IMR-90 (cell line): ENCODE results near the gene ZNF19. TPM values are rescaled to one million over a fixed set of nuclear protein-coding genes. Genes with fewer than 3 reads are reported as not detected.

Experiments used
- ATAC-seq: fragments of 200-7000 bp; cut with Tn5 transposase; 2 replicates; pipeline ENCODE4 v1.9.1; 2020; ENCODE audit warnings: low read depth, mild to moderate bottlenecking, moderate library complexity
- BruUV-seq: library from RNA; stranded (reverse); fragments of 400-500 nt; replicated peaks from 2 replicates; lab custom pipeline; 2021; lab: Mats Ljungman, UMichigan
- CTCF ChIA-PET: fragments of 300-600 bp; formaldehyde crosslinking; extraction: SDS; loops from one replicate; lab custom pipeline; 2021; ENCODE audit warnings: antibody characterized with exemption; lab: Yijun Ruan, JAX
- POLR2A ChIA-PET: fragments of 300-600 bp; sonication (Branson Sonifier 250); formaldehyde crosslinking; loops from one replicate; lab custom pipeline; 2022; ENCODE audit warnings: antibody characterized with exemption; ENCODE audit not compliant: unreplicated experiment; lab: Charles Lee
- DNase-seq: peaks from one replicate; pipeline ENCODE4 v3.0.0; 2013
- H2AFZ ChIP-seq: replicated peaks from 2 replicates; pipeline ENCODE3; 2013; ENCODE audit warnings: low read length, mild to moderate bottlenecking; ENCODE audit not compliant: poor library complexity
- H2AK5ac ChIP-seq: 2 replicates; pipeline ENCODE4 v1.6.1; 2013; ENCODE audit warnings: low read depth, low read length, inconsistent platforms
- H2AK9ac ChIP-seq: replicated peaks from 2 replicates; pipeline ENCODE3; 2013; ENCODE audit warnings: mild to moderate bottlenecking, low read depth, low read length, moderate library complexity; ENCODE audit not compliant: poor library complexity
- H2BK120ac ChIP-seq: 2 replicates; pipeline ENCODE4 v1.6.1; 2013; ENCODE audit warnings: low read depth, low read length, inconsistent platforms
- H2BK15ac ChIP-seq: 3 replicates; pipeline ENCODE4 v1.6.1; 2013; ENCODE audit warnings: low read depth, low read length, inconsistent platforms
- H2BK20ac ChIP-seq: 2 replicates; pipeline ENCODE4 v1.6.1; 2013; ENCODE audit warnings: low read depth, mild to moderate bottlenecking, inconsistent platforms, low read length, moderate library complexity
- H2BK5ac ChIP-seq: 2 replicates; pipeline ENCODE4 v1.6.1; 2013; ENCODE audit warnings: mild to moderate bottlenecking, low read depth, low read length, inconsistent platforms; ENCODE audit not compliant: poor library complexity, severe bottlenecking
- H3K14ac ChIP-seq: replicated peaks from 2 replicates; pipeline ENCODE4 v1.6.1; 2013; ENCODE audit warnings: low read depth, low read length, inconsistent platforms
- H3K18ac ChIP-seq: 2 replicates; pipeline ENCODE4 v1.6.1; 2013; ENCODE audit warnings: low read depth, low read length, control low read depth
- H3K23ac ChIP-seq: 2 replicates; pipeline ENCODE4 v1.6.1; 2013; ENCODE audit warnings: low read depth, low read length, inconsistent platforms
- H3K27ac ChIP-seq: 2 replicates; pipeline ENCODE4 v1.5.1; 2013; ENCODE audit warnings: mild to moderate bottlenecking, control low read depth, low read length; ENCODE audit not compliant: insufficient read depth
- H3K27me3 ChIP-seq: 2 replicates; pipeline ENCODE4 v1.6.1; 2013; ENCODE audit warnings: low read length; ENCODE audit not compliant: control insufficient read depth, insufficient read depth
- H3K36me3 ChIP-seq: 2 replicates; pipeline ENCODE4 v1.6.1; 2013; ENCODE audit warnings: low read length, mixed read lengths; ENCODE audit not compliant: control insufficient read depth, insufficient read depth
- H3K4ac ChIP-seq: 2 replicates; pipeline ENCODE4 v1.6.1; 2013; ENCODE audit warnings: low read depth, low read length, inconsistent platforms
- H3K4me1 ChIP-seq: 2 replicates; pipeline ENCODE4 v1.6.1; 2013; ENCODE audit warnings: low read length, mixed read lengths; ENCODE audit not compliant: control insufficient read depth, insufficient read depth
- H3K4me2 ChIP-seq: 2 replicates; pipeline ENCODE4 v1.6.1; 2013; ENCODE audit warnings: low read depth, mild to moderate bottlenecking, control low read depth, low read length, moderate library complexity
- H3K4me3 ChIP-seq: 2 replicates; pipeline ENCODE4 v1.5.1; 2013; ENCODE audit warnings: low read depth, mild to moderate bottlenecking, control low read depth, low read length, moderate library complexity; ENCODE audit not compliant: insufficient read depth
- H3K56ac ChIP-seq: 2 replicates; pipeline ENCODE4 v1.6.1; 2013; ENCODE audit warnings: low read length, inconsistent platforms; ENCODE audit not compliant: insufficient read depth; ENCODE audit errors: extremely low read depth
- H3K79me1 ChIP-seq, 2 experiments: 2 replicates each; pipeline ENCODE4 v1.6.1; 2013; ENCODE audit warnings: low read length in 2 of 2, inconsistent platforms in 1 of 2, low read depth in 1 of 2
- H3K9ac ChIP-seq: 2 replicates; pipeline ENCODE4 v1.6.1; 2013; ENCODE audit warnings: low read depth, low read length, control low read depth
- H3K9me1 ChIP-seq: 2 replicates; pipeline ENCODE4 v1.6.1; 2013; ENCODE audit warnings: low read length, inconsistent platforms; ENCODE audit not compliant: insufficient read depth
- H3K9me3 ChIP-seq: 2 replicates; pipeline ENCODE4 v1.6.1; 2013; ENCODE audit warnings: low read length; ENCODE audit not compliant: control insufficient read depth, insufficient read depth
- H4K20me1 ChIP-seq: 2 replicates; pipeline ENCODE4 v1.6.1; 2013; ENCODE audit warnings: low read length, inconsistent platforms; ENCODE audit not compliant: insufficient read depth
- H4K5ac ChIP-seq: 2 replicates; pipeline ENCODE4 v1.6.1; 2013; ENCODE audit warnings: mild to moderate bottlenecking, low read depth, low read length, control low read depth
- H4K8ac ChIP-seq, 2 experiments: 2 replicates each; pipeline ENCODE4 v1.6.1; 2013; ENCODE audit warnings: low read depth in 2 of 2, low read length in 2 of 2, control low read depth in 1 of 2, inconsistent platforms in 1 of 2
- H4K91ac ChIP-seq: 2 replicates; pipeline ENCODE4 v1.6.1; 2013; ENCODE audit warnings: low read depth, low read length, inconsistent platforms; ENCODE audit not compliant: insufficient read depth
- CHD1 ChIP-seq: IDR thresholded peaks from 2 replicates; pipeline ENCODE4 v1.6.1; 2012; ENCODE audit warnings: low read depth, low read length, improper control_type of control experiment
- FOS ChIP-seq: fragments of 150-350 bp; IDR thresholded peaks from 2 replicates; pipeline ENCODE4 v1.6.1; 2016; ENCODE audit warnings: low read depth, low read length
- MAZ ChIP-seq: IDR thresholded peaks from 2 replicates; pipeline ENCODE4 v1.6.1; 2012; ENCODE audit warnings: low read depth, mild to moderate bottlenecking, low read length, improper control_type of control experiment, moderate library complexity, borderline replicate concordance
- NFE2L2 ChIP-seq: fragments of 150-350 bp; IDR thresholded peaks from 2 replicates; pipeline ENCODE4 v1.6.1; 2016; ENCODE audit warnings: low read depth, mild to moderate bottlenecking, low read length
- POLR2A ChIP-seq: IDR thresholded peaks from 2 replicates; pipeline ENCODE4 v1.6.1; 2012; ENCODE audit warnings: mild to moderate bottlenecking, low read depth, low read length
- WGBS, 2 experiments: methylation state at CpG; one replicate each; pipeline versions ENCODE4 v1.1.5 to v1.1.7; 2013; ENCODE audit warnings: missing lambda C conversion rate in 2 of 2; ENCODE audit not compliant: insufficient read length in 1 of 2; ENCODE audit errors: extremely low coverage in 2 of 2; 5-methylcytosine and 5-hydroxymethylcytosine counted together
- dilution Hi-C: fragments of 300-500 bp; cut with HindIII; formaldehyde crosslinking; loops from one replicate; pipeline ENCODE4 v1.14.3; 2018; ENCODE audit warnings: low sequenced_read_pairs; ENCODE audit not compliant: unreplicated experiment
- in situ Hi-C: fragments of 300-500 bp; cut with MboI; formaldehyde crosslinking; loops from 3 replicates; pipeline ENCODE4 v1.14.3; 2019; ENCODE audit warnings: low sequenced_read_pairs, inconsistent platforms, mixed read lengths
- intact Hi-C: fragments of 100-400 bp; cut with micrococcal nuclease; formaldehyde crosslinking; loops from 2 replicates; pipeline ENCODE4 v1.10.0; 2022
- polyA plus RNA-seq, 3 experiments: library from polyadenylated mRNA; depleted of rRNA; stranded (reverse); fragments of >200 nt; gene quantifications; 2 replicates each; pipeline ENCODE4 v1.2.3, GENCODE V29; 2012; ENCODE audit warnings: low replicate concordance in 1 of 3
- total RNA-seq: library from RNA; depleted of rRNA; stranded (reverse); fragments of >200 nt; gene quantifications from 2 replicates; pipeline ENCODE4 v1.2.3, GENCODE V29; 2012
- TF ChIP-seq, protein P1 (sequence below): fragments of 150-350 bp; IDR thresholded peaks from 2 replicates; pipeline ENCODE4 v1.6.1; 2016; ENCODE audit warnings: low read depth, mild to moderate bottlenecking, low read length, moderate library complexity, borderline replicate concordance
- TF ChIP-seq, protein P2 (sequence below): fragments of 150-350 bp; IDR thresholded peaks from 2 replicates; pipeline ENCODE4 v1.6.1; 2017; ENCODE audit warnings: mild to moderate bottlenecking, antibody characterized with exemption, low read length, low read depth
- TF ChIP-seq, protein P3 (sequence below): conservative IDR thresholded peaks from 2 replicates; pipeline ENCODE4 v1.5.1; 2012; ENCODE audit warnings: mild to moderate bottlenecking, low read depth, low read length, improper control_type of control experiment

Gene ZNF19
- total and polyA plus RNA-seq, 2 of the 4 experiments (the other 2 are of a cell fraction) = 0.89 to 2.9 TPM

DNA sequence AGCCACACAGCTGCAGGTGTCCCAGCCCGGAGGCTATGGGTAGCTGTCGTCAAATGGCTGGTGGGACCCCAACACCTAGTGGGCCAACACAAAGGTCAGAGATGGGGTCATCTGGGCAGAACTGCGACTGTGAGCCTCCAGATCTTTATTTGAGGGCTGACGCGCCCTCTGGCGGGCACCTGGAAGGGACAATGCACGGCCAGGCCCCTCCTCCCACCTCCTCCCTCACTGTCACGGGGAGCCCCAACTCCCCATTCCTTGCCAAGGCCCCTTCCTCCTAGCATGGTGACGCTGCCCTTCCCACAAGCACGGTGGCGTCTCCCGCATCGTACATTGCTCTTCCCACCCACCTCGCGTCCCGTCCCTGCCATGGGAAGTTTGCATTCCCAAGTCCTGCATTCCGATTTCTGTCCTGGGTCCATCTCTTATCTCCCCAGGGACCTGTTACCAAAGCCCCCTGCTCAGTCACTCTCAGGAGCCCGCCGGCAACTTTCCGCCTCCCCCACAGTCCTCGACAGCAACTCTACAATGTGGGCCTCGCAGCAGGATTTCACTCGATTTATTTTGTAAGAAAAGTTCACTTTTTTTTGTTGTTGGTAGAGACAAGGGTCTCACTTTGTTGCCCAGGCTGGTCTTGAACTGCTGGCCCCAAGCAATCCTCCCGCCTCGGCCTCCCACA is 48.3 kb downstream of the ZNF19 start:
- no peak for TF ChIP-seq NFE2L2
- TF ChIP-seq, protein P1, sequence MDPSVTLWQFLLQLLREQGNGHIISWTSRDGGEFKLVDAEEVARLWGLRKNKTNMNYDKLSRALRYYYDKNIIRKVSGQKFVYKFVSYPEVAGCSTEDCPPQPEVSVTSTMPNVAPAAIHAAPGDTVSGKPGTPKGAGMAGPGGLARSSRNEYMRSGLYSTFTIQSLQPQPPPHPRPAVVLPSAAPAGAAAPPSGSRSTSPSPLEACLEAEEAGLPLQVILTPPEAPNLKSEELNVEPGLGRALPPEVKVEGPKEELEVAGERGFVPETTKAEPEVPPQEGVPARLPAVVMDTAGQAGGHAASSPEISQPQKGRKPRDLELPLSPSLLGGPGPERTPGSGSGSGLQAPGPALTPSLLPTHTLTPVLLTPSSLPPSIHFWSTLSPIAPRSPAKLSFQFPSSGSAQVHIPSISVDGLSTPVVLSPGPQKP = no peak
- no peak for TF ChIP-seq POLR2A
- TF ChIP-seq CHD1 = no peak
- TF ChIP-seq, protein P2, sequence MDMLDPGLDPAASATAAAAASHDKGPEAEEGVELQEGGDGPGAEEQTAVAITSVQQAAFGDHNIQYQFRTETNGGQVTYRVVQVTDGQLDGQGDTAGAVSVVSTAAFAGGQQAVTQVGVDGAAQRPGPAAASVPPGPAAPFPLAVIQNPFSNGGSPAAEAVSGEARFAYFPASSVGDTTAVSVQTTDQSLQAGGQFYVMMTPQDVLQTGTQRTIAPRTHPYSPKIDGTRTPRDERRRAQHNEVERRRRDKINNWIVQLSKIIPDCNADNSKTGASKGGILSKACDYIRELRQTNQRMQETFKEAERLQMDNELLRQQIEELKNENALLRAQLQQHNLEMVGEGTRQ = no peak
- TF ChIP-seq, protein P3, sequence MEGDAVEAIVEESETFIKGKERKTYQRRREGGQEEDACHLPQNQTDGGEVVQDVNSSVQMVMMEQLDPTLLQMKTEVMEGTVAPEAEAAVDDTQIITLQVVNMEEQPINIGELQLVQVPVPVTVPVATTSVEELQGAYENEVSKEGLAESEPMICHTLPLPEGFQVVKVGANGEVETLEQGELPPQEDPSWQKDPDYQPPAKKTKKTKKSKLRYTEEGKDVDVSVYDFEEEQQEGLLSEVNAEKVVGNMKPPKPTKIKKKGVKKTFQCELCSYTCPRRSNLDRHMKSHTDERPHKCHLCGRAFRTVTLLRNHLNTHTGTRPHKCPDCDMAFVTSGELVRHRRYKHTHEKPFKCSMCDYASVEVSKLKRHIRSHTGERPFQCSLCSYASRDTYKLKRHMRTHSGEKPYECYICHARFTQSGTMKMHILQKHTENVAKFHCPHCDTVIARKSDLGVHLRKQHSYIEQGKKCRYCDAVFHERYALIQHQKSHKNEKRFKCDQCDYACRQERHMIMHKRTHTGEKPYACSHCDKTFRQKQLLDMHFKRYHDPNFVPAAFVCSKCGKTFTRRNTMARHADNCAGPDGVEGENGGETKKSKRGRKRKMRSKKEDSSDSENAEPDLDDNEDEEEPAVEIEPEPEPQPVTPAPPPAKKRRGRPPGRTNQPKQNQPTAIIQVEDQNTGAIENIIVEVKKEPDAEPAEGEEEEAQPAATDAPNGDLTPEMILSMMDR = no peak
- TF ChIP-seq MAZ = no peak
- no peak for TF ChIP-seq FOS
- Histone ChIP-seq H3K23ac (no peak overlapping the region), H3K79me1 (no peaks in the 10 kb centered on the region), H4K91ac (no peak overlapping the region), H4K5ac (no peak overlapping the region), H3K4me2 (no peak overlapping the region), H3K18ac (no peak overlapping the region), H3K27me3 (peaks cover 1% of the 10 kb centered on the region), H4K8ac (no peak overlapping the region), H3K4me3 (no peak overlapping the region), H2BK5ac (no peak overlapping the region), H4K20me1 (no peaks in the 10 kb centered on the region), H2AK5ac (no peak overlapping the region), H2BK20ac (no peak overlapping the region), H3K9me3 (peaks cover 35% of the 10 kb centered on the region), H3K9me1 (no peaks in the 10 kb centered on the region), H3K14ac (no peak overlapping the region), H2AFZ (no peak overlapping the region), H3K4me1 (no peaks in the 10 kb centered on the region), H3K56ac (no peak overlapping the region), H2BK120ac (no peak overlapping the region), H3K27ac (no peak overlapping the region), H3K4ac (no peak overlapping the region), H3K36me3 (no peaks in the 10 kb centered on the region), H2BK15ac (no peak overlapping the region), H3K9ac (no peak overlapping the region), H2AK9ac (peak overlapping the region; percentile 61)
- dilution Hi-C loops (no loop called here), intact Hi-C loops (no loop called here), in situ Hi-C loops (no loop called here)
- POLR2A ChIA-PET = no interaction called here
- DNase-seq (no peak), ATAC-seq (no peak)
- WGBS, 2 experiments = 59% methylated on average over 5 of the region's 25 CpGs; no CpG with 5 or more reads in 1 of the 2 experiments
- no TSS peak for BruUV-seq
- CTCF ChIA-PET = no interaction called here
